Upper lobe of left lung (tissue), 4 donors: ENCODE data around the gene NELFCD.

Experiments used
- EP300 ChIP-seq, 4 donors: sonication (generic); formaldehyde crosslinking; IDR thresholded peaks; one replicate each; pipeline ENCODE4 v1.5.1; 2017; ENCODE audit warnings: antibody characterized with exemption in 4 of 4, control low read depth in 2 of 4
- POLR2A ChIP-seq, 4 donors: fragments of 450-650 bp; IDR thresholded peaks; one replicate each; pipeline ENCODE4 v1.5.1; 2016 to 2017; ENCODE audit warnings: antibody characterized with exemption in 4 of 4, mild to moderate bottlenecking in 2 of 4
- POLR2AphosphoS5 ChIP-seq, 2 donors: sonication (generic); formaldehyde crosslinking; IDR thresholded peaks; one replicate each; pipeline ENCODE4 v1.5.1; 2017; ENCODE audit warnings: antibody characterized with exemption in 2 of 2
- TF ChIP-seq, protein P1 (sequence below), 6 experiments: fragments of 450-650 bp in 4 of 6; fragments of 200-600 bp in 2 of 6; sonication (generic) in 2 of 6; IDR thresholded peaks; one replicate each; pipeline ENCODE4 v1.5.1; 2016 to 2019; ENCODE audit warnings: antibody characterized with exemption in 6 of 6

DNA sequence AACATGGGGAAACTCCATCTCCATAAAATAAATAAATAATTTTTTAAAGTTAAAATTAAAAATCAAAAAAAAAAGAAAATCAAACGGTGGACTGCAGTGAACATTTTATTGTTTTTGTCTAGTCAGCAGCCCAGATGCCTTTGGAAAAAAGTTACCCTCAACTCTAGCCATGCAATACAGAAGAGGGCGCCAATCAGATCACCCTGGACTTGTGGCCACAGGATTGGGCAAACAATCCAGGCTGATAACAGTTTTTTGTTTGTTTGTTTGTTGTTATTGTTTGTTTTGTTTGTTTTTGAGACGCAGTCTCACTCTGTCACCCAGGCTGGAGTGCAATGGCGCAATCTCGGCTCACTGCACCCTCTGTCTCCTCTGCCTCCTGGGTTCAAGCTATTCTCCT is 30.5 kb upstream of the NELFCD start:
- no peak for TF ChIP-seq POLR2A (IDR thresholded peaks at IDR 0.05)
- TF ChIP-seq, protein P1, sequence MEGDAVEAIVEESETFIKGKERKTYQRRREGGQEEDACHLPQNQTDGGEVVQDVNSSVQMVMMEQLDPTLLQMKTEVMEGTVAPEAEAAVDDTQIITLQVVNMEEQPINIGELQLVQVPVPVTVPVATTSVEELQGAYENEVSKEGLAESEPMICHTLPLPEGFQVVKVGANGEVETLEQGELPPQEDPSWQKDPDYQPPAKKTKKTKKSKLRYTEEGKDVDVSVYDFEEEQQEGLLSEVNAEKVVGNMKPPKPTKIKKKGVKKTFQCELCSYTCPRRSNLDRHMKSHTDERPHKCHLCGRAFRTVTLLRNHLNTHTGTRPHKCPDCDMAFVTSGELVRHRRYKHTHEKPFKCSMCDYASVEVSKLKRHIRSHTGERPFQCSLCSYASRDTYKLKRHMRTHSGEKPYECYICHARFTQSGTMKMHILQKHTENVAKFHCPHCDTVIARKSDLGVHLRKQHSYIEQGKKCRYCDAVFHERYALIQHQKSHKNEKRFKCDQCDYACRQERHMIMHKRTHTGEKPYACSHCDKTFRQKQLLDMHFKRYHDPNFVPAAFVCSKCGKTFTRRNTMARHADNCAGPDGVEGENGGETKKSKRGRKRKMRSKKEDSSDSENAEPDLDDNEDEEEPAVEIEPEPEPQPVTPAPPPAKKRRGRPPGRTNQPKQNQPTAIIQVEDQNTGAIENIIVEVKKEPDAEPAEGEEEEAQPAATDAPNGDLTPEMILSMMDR (IDR thresholded peaks at IDR 0.05) = no peak
- no peak for TF ChIP-seq EP300 (IDR thresholded peaks at IDR 0.05)
- no peak for TF ChIP-seq POLR2AphosphoS5 (IDR thresholded peaks at IDR 0.05)
